ENCODE measurements around the gene IFI27. TPM values are rescaled to one million over a fixed set of nuclear protein-coding genes. Genes with fewer than 3 reads are reported as not detected.

Gene IFI27
- total and polyA plus RNA-seq, 9 of the 15 experiments (the other 6 are each of a cell fraction or from before 2014, with no cell fraction given), result 0.19 to 3.4 (median 1.4) TPM; not detected in 1

- Histone ChIP-seq H3K9me1 (ENCODE audit: control insufficient read depth, insufficient read depth, low read length) (no peaks in the 10 kb centered on the region), H3K27me3 (ENCODE audit: control insufficient read depth in 2 of 2, insufficient read depth in 2 of 2, low read length in 2 of 2) (peaks cover 2 to 27% of the 10 kb centered on the region in 2 experiments; a peak in 3 of 5 replicates), H3K4me3 (no peak overlapping the region), H4K20me1 (replicated peaks; ENCODE audit: control insufficient read depth, insufficient read depth, low read length) (no peaks in the 10 kb centered on the region; the same call in 1 of the 2 replicates), H3K9ac (ENCODE audit: insufficient read depth in 1 of 2, low read depth in 2 of 2, low read length in 2 of 2) (no peak overlapping the region), H3K4me1 (replicated peaks in 1 of 2; ENCODE audit: control insufficient read depth in 2 of 2, insufficient read depth in 2 of 2, low read length in 2 of 2) (peaks cover 8 to 15% of the 10 kb centered on the region in 2 experiments; a peak in 4 of 5 replicates), H3K9me3 (replicated peaks; ENCODE audit: control insufficient read depth, insufficient read depth, low read depth, low read length) (no peaks in the 10 kb centered on the region), H3K36me3 (ENCODE audit: control insufficient read depth, insufficient read depth, low read length) (no peaks in the 10 kb centered on the region), H3K27ac (ENCODE audit: extremely low read depth, low read depth, low read length) (no peak overlapping the region), H3K79me2 (ENCODE audit: control insufficient read depth, insufficient read depth, low read length) (no peaks in the 10 kb centered on the region), H2AFZ (ENCODE audit: low read depth, low read length) (no peak overlapping the region), H3K4me2 (ENCODE audit: insufficient read depth, low read length) (no peak overlapping the region)
- no TSS peak for BruUV-seq (replicated peaks)
- in situ Hi-C loops (cut with MboI) (no loop called here), intact Hi-C loops (cut with micrococcal nuclease) (no loop called here)
- no peak for ATAC-seq
- TF ChIP-seq THAP12 (CRISPR knock-in tag; IDR thresholded peaks at IDR 0.05), result no peak
- no peak for TF ChIP-seq ZNF76 (CRISPR knock-in tag; IDR thresholded peaks at IDR 0.05; ENCODE audit: borderline replicate concordance)
- TF ChIP-seq MXD1 (CRISPR knock-in tag; IDR thresholded peaks at IDR 0.05; ENCODE audit: borderline replicate concordance, poor library complexity, severe bottlenecking), result no peak
- no peak for TF ChIP-seq FOXA1 (IDR thresholded peaks at IDR 0.05; ENCODE audit: borderline replicate concordance)
- TF ChIP-seq EWSR1 (IDR thresholded peaks at IDR 0.05; ENCODE audit: borderline replicate concordance, low read depth, partially characterized antibody), result no peak
- TF ChIP-seq, protein P1, sequence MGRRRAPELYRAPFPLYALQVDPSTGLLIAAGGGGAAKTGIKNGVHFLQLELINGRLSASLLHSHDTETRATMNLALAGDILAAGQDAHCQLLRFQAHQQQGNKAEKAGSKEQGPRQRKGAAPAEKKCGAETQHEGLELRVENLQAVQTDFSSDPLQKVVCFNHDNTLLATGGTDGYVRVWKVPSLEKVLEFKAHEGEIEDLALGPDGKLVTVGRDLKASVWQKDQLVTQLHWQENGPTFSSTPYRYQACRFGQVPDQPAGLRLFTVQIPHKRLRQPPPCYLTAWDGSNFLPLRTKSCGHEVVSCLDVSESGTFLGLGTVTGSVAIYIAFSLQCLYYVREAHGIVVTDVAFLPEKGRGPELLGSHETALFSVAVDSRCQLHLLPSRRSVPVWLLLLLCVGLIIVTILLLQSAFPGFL (CRISPR knock-in tag; IDR thresholded peaks at IDR 0.05), result no peak
- TF ChIP-seq, protein P2, sequence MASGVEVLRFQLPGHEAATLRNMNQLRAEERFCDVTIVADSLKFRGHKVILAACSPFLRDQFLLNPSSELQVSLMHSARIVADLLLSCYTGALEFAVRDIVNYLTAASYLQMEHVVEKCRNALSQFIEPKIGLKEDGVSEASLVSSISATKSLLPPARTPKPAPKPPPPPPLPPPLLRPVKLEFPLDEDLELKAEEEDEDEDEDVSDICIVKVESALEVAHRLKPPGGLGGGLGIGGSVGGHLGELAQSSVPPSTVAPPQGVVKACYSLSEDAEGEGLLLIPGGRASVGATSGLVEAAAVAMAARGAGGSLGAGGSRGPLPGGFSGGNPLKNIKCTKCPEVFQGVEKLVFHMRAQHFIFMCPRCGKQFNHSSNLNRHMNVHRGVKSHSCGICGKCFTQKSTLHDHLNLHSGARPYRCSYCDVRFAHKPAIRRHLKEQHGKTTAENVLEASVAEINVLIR (CRISPR knock-in tag; IDR thresholded peaks at IDR 0.05), result no peak
- TF ChIP-seq PHB2 (IDR thresholded peaks at IDR 0.05; ENCODE audit: low read depth), result no peak
- TF ChIP-seq ARID2 (IDR thresholded peaks at IDR 0.05), result no peak
- CTCF ChIA-PET (ENCODE audit: low intra/inter-chr PET ratio), result no interaction called here
- WGBS (ENCODE audit: insufficient coverage, low coverage, missing lambda C conversion rate), result 5% methylated on average over 4 of the region's 5 CpGs
- POLR2A ChIA-PET, result no interaction called here
- DNase-seq (ENCODE audit: extremely low read depth in 1 of 4, low spot score in 3 of 4), result no peak
- no peak for FAIRE-seq
Measured at GRCh38 chr14:94114589-94115057, 4.1 kb downstream of the IFI27 start.
